ENCODE measurements around the gene KCNK5. TPM values are rescaled to one million over a fixed set of nuclear protein-coding genes. Genes with fewer than 3 reads are reported as not detected.

KCNK5 gene
- total RNA-seq, 1 donor from 2014 or later = 36.7 TPM

GRCh38 chr6:39188098-39188450 lies 41.2 kb downstream of the KCNK5 start:
- Mint-ChIP-seq H3K4me1 (ENCODE audit: low read depth) (peaks cover 25% of the 10 kb centered on the region), H3K9me3 (no peaks in the 10 kb centered on the region), H3K27ac (peak overlapping the region; percentile 36), H3K27me3 (ENCODE audit: insufficient read depth) (no peaks in the 10 kb centered on the region), H3K4me3 (no peak overlapping the region), H3K36me3 (ENCODE audit: low read depth) (peaks cover 40% of the 10 kb centered on the region)
- intact Hi-C loops (cut with micrococcal nuclease) = loop anchor here (1.0 kb wide), 2 partner anchors 41 to 115 kb away; partner anchors contain the start of gene KCNK5
- no peak for DNase-seq (ENCODE audit: low spot score)

- Mint-ChIP-seq H3K9me3 (no peaks in the 10 kb centered on the region), H3K4me3 (no peak overlapping the region), H3K36me3 (ENCODE audit: low read depth) (peaks cover 38% of the 10 kb centered on the region), H3K27me3 (ENCODE audit: insufficient read depth) (no peaks in the 10 kb centered on the region), H3K4me1 (ENCODE audit: low read depth) (peaks cover 23% of the 10 kb centered on the region), H3K27ac (no peak overlapping the region)
- DNase-seq (ENCODE audit: low spot score) = no peak
- intact Hi-C loops (cut with micrococcal nuclease) = no loop called here
These were observed 44.2 kb downstream of the KCNK5 start for GRCh38 chr6:39184906-39185580.

GRCh38 chr6:39182604-39183003 lies 46.7 kb downstream of the KCNK5 start:
- no peak for DNase-seq (ENCODE audit: low spot score)
- Mint-ChIP-seq H3K36me3 (ENCODE audit: low read depth) (peaks cover 33% of the 10 kb centered on the region), H3K27me3 (ENCODE audit: insufficient read depth) (no peaks in the 10 kb centered on the region), H3K4me3 (no peak overlapping the region), H3K27ac (no peak overlapping the region), H3K9me3 (peaks cover 12% of the 10 kb centered on the region), H3K4me1 (ENCODE audit: low read depth) (peaks cover 2% of the 10 kb centered on the region)
- intact Hi-C loops (cut with micrococcal nuclease) = no loop called here

- no peak for DNase-seq (ENCODE audit: low spot score)
- H3K4me1 Mint-ChIP-seq (ENCODE audit: low read depth) = no peaks in the 10 kb centered on the region
- H3K9me3 Mint-ChIP-seq = peaks cover 20% of the 10 kb centered on the region
- intact Hi-C loops (cut with micrococcal nuclease) = no loop called here
- no peaks in the 10 kb centered on the region for H3K27me3 Mint-ChIP-seq (ENCODE audit: insufficient read depth)
- H3K36me3 Mint-ChIP-seq (ENCODE audit: low read depth) = peaks cover 34% of the 10 kb centered on the region
- no peak overlapping the region for H3K27ac Mint-ChIP-seq
- no peak overlapping the region for H3K4me3 Mint-ChIP-seq
These were observed 47.4 kb downstream of the KCNK5 start for GRCh38 chr6:39181826-39182225.

GRCh38 chr6:39181333-39181732 lies 47.9 kb downstream of the KCNK5 start:
- no peaks in the 10 kb centered on the region for H3K4me1 Mint-ChIP-seq (ENCODE audit: low read depth)
- H3K27ac Mint-ChIP-seq = peak overlapping the region; percentile 36
- DNase-seq (ENCODE audit: low spot score) = no peak
- H3K9me3 Mint-ChIP-seq = peaks cover 23% of the 10 kb centered on the region
- intact Hi-C loops (cut with micrococcal nuclease) = no loop called here
- no peaks in the 10 kb centered on the region for H3K27me3 Mint-ChIP-seq (ENCODE audit: insufficient read depth)
- peaks cover 36% of the 10 kb centered on the region for H3K36me3 Mint-ChIP-seq (ENCODE audit: low read depth)
- no peak overlapping the region for H3K4me3 Mint-ChIP-seq

- Mint-ChIP-seq H3K4me1 (ENCODE audit: low read depth) (no peaks in the 10 kb centered on the region), H3K36me3 (ENCODE audit: low read depth) (peaks cover 22% of the 10 kb centered on the region), H3K27me3 (ENCODE audit: insufficient read depth) (no peaks in the 10 kb centered on the region), H3K9me3 (peaks cover 23% of the 10 kb centered on the region), H3K4me3 (no peak overlapping the region), H3K27ac (no peak overlapping the region)
- intact Hi-C loops (cut with micrococcal nuclease) = no loop called here
- no peak for DNase-seq (ENCODE audit: low spot score)
These were observed 50.5 kb downstream of the KCNK5 start for GRCh38 chr6:39178804-39179203.

GRCh38 chr6:39178235-39178634 lies 51.0 kb downstream of the KCNK5 start:
- no peak for DNase-seq (ENCODE audit: low spot score)
- peaks cover 23% of the 10 kb centered on the region for H3K9me3 Mint-ChIP-seq
- intact Hi-C loops (cut with micrococcal nuclease) = no loop called here
- H3K27me3 Mint-ChIP-seq (ENCODE audit: insufficient read depth) = no peaks in the 10 kb centered on the region
- H3K36me3 Mint-ChIP-seq (ENCODE audit: low read depth) = peaks cover 22% of the 10 kb centered on the region
- H3K4me3 Mint-ChIP-seq = no peak overlapping the region
- no peak overlapping the region for H3K27ac Mint-ChIP-seq
- no peaks in the 10 kb centered on the region for H3K4me1 Mint-ChIP-seq (ENCODE audit: low read depth)

GRCh38 chr6:39177130-39177529 lies 52.1 kb downstream of the KCNK5 start:
- H3K27ac Mint-ChIP-seq = no peak overlapping the region
- peaks cover 20% of the 10 kb centered on the region for H3K36me3 Mint-ChIP-seq (ENCODE audit: low read depth)
- peaks cover 23% of the 10 kb centered on the region for H3K9me3 Mint-ChIP-seq
- DNase-seq (ENCODE audit: low spot score) = no peak
- H3K27me3 Mint-ChIP-seq (ENCODE audit: insufficient read depth) = no peaks in the 10 kb centered on the region
- H3K4me3 Mint-ChIP-seq = no peak overlapping the region
- intact Hi-C loops (cut with micrococcal nuclease) = no loop called here
- H3K4me1 Mint-ChIP-seq (ENCODE audit: low read depth) = no peaks in the 10 kb centered on the region

- peaks cover 19% of the 10 kb centered on the region for H3K9me3 Mint-ChIP-seq
- no peak overlapping the region for H3K27ac Mint-ChIP-seq
These were observed 56.0 kb downstream of the KCNK5 start for GRCh38 chr6:39173270-39173669.

GRCh38 chr6:39172377-39172757 lies 56.9 kb downstream of the KCNK5 start:
- peaks cover 12% of the 10 kb centered on the region for H3K9me3 Mint-ChIP-seq
- H3K36me3 Mint-ChIP-seq (ENCODE audit: low read depth) = peaks cover 8% of the 10 kb centered on the region
- H3K4me3 Mint-ChIP-seq = no peak overlapping the region
- H3K27ac Mint-ChIP-seq = no peak overlapping the region
- no peak for DNase-seq (ENCODE audit: low spot score)
- intact Hi-C loops (cut with micrococcal nuclease) = no loop called here
- H3K27me3 Mint-ChIP-seq (ENCODE audit: insufficient read depth) = no peaks in the 10 kb centered on the region
- no peaks in the 10 kb centered on the region for H3K4me1 Mint-ChIP-seq (ENCODE audit: low read depth)

More at GRCh38 chr6:39173270-39173669, 56.0 kb downstream of the KCNK5 start:
- H3K27me3 Mint-ChIP-seq (ENCODE audit: insufficient read depth) = no peaks in the 10 kb centered on the region
- peaks cover 12% of the 10 kb centered on the region for H3K36me3 Mint-ChIP-seq (ENCODE audit: low read depth)
- intact Hi-C loops (cut with micrococcal nuclease) = no loop called here
- no peak overlapping the region for H3K4me3 Mint-ChIP-seq
- no peaks in the 10 kb centered on the region for H3K4me1 Mint-ChIP-seq (ENCODE audit: low read depth)
- DNase-seq (ENCODE audit: low spot score) = no peak

GRCh38 chr6:39171489-39172376 lies 57.5 kb downstream of the KCNK5 start:
- no peak overlapping the region for H3K27ac Mint-ChIP-seq
- H3K9me3 Mint-ChIP-seq = peaks cover 6% of the 10 kb centered on the region
- intact Hi-C loops (cut with micrococcal nuclease) = no loop called here
- H3K36me3 Mint-ChIP-seq (ENCODE audit: low read depth) = peaks cover 5% of the 10 kb centered on the region
- no peak overlapping the region for H3K4me3 Mint-ChIP-seq
- peaks cover 2% of the 10 kb centered on the region for H3K4me1 Mint-ChIP-seq (ENCODE audit: low read depth)
- no peaks in the 10 kb centered on the region for H3K27me3 Mint-ChIP-seq (ENCODE audit: insufficient read depth)
- no peak for DNase-seq (ENCODE audit: low spot score)

- Mint-ChIP-seq H3K27ac (no peak overlapping the region), H3K27me3 (ENCODE audit: insufficient read depth) (no peaks in the 10 kb centered on the region)
These were observed 58.4 kb downstream of the KCNK5 start for GRCh38 chr6:39170860-39171259.

GRCh38 chr6:39170389-39170788 lies 58.9 kb downstream of the KCNK5 start:
- Mint-ChIP-seq H3K27ac (no peak overlapping the region), H3K36me3 (ENCODE audit: low read depth) (peaks cover 4% of the 10 kb centered on the region), H3K4me1 (ENCODE audit: low read depth) (peaks cover 6% of the 10 kb centered on the region), H3K27me3 (ENCODE audit: insufficient read depth) (no peaks in the 10 kb centered on the region), H3K9me3 (peaks cover 3% of the 10 kb centered on the region), H3K4me3 (no peak overlapping the region)
- intact Hi-C loops (cut with micrococcal nuclease) = loop anchor here (1.0 kb wide), 1 partner anchor 141 kb away; no protein-coding TSS in a partner anchor
- DNase-seq (ENCODE audit: low spot score) = no peak

More at GRCh38 chr6:39170860-39171259, 58.4 kb downstream of the KCNK5 start:
- Mint-ChIP-seq H3K4me3 (no peak overlapping the region), H3K9me3 (peaks cover 3% of the 10 kb centered on the region), H3K36me3 (ENCODE audit: low read depth) (peaks cover 4% of the 10 kb centered on the region), H3K4me1 (ENCODE audit: low read depth) (peaks cover 6% of the 10 kb centered on the region)
- intact Hi-C loops (cut with micrococcal nuclease) = loop anchor here (1.0 kb wide), 1 partner anchor 142 kb away; no protein-coding TSS in a partner anchor
- no peak for DNase-seq (ENCODE audit: low spot score)

Measured in activated T-helper 1 cell treated with anti-CD3 and anti-CD28 coated beads, Interleukin-12 subunit alpha, Interleukin-12 subunit beta, Interleukin-2, Interleukin-4 antibody, amounts not matched to agents 30 ng/mL and 10 ng/mL and 1 ng/mL, durations not matched to agents 14 hours and 24 hours and 36 hours (primary cell).